SK-N-MC (cell line): ENCODE data around the gene CTNNA2.

Experiments used
- EZH2 ChIP-seq: fragments of 200-600 bp; sonication (generic); IDR thresholded peaks from one replicate; pipeline ENCODE4 v1.6.1; 2017; ENCODE audit warnings: antibody characterized with exemption
- FOXP2 ChIP-seq: optimal IDR thresholded peaks from 2 replicates; pipeline ENCODE3; 2011; ENCODE audit warnings: mild to moderate bottlenecking, moderate library complexity; ENCODE audit not compliant: insufficient read depth; ENCODE audit errors: extremely low read length, control extremely low read depth
- POLR2AphosphoS5 ChIP-seq: IDR thresholded peaks from 2 replicates; pipeline ENCODE4 v1.6.1; 2012; ENCODE audit warnings: mild to moderate bottlenecking, low read depth, low read length, borderline replicate concordance

DNA sequence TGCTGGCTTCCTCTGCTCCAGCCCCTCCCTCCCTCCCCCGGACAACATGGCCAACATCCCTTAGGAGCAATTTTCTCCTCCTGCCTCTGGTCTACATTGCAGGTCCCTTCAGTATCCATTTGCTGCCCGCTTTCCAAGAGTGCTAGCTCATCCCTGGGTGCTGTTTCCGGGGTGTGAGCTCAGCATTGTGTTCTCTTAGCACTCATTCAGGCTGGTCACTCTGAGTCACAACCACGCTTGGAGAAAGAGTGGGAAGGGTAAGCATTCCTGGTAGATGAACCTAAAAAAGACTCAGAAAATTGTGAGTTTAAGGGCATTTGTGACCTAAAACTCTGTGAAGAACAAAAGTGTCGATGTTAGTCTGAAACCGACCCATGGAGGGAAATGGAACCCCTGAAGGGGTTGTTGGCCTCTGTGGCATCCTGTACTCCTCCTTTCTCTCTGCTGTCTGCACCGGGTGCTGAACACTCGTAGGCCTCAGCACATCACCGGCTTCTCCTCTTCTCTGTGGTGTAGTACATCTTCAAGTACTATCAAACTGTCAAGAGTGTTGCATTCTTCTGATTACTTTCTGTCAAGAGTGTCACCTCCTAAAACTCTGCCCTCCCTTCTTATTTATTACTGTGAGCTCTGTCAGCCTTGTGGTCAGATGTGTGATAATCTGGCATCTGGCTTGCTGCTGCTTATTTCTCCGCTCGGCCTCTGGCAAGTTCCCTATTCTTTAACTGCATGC is 73.0 kb downstream of the CTNNA2 start:
- TF ChIP-seq EZH2 (no peak), POLR2AphosphoS5 (no peak), FOXP2 (no peak)
